Activated CD4-positive, alpha-beta T cell treated with anti-CD3 and anti-CD28 coated beads for 24 hours (primary cell): ENCODE results near the gene C1orf216.
"Not testable (repeated sequence)": the region's sequence is repeated elsewhere in the genome, so short reads cannot be mapped to it uniquely, and the experiment has no call there.

Source experiments
- DNase-seq, 2 donors: peaks; one replicate each; pipeline ENCODE4 v3.0.0-alpha.2; 2020; ENCODE audit warnings: low read depth in 2 of 2

Gene C1orf216

GRCh38 chr1:35706846-35707600, 11.7 kb downstream of the C1orf216 start:
- DNase-seq: no peak

GRCh38 chr1:35702508-35702907, 16.2 kb downstream of the C1orf216 start:
- no peak for DNase-seq

DNA sequence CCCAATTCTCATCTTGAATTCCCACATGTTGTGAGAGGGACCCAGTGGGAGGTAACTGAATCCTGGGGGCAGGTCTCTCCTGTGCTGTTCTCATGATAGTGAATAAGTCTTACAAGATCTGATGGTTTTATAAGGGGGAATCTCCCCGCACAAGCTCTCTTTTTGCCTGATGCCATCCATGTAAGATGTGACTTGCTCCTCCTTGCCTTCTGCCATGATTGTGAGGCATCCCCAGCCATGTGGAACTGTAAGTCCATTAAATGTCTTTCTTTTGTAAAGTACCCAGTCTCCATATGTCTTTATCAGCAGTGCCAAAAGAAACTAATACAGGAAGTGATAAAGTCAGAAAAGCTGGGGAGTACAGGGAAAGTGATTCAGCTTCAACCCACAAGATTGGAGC, 19.5 kb downstream of the C1orf216 start:
- DNase-seq: not testable (repeated sequence)

DNA sequence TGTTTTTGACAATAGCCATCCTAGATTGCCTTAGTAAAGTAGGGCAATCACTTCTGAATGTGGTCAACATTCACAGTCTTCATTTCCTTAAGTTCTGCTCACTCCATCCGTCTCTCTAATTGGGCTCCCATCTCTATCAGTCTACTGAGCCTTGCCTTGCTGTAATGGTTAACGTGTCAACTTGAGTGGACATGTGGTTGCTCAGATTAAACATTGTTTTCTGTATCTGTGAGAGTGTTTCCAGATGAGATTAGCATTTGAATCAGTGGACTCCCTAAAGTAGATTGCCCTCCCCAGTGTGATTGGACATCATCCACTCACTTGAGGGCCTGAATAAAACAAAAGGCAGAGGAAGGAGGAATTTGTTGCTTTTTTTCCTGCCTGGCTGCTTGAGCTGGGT, 26.4 kb downstream of the C1orf216 start:
- DNase-seq: no peak

GRCh38 chr1:35691571-35692220, 27.0 kb downstream of the C1orf216 start:
- no peak for DNase-seq

DNA sequence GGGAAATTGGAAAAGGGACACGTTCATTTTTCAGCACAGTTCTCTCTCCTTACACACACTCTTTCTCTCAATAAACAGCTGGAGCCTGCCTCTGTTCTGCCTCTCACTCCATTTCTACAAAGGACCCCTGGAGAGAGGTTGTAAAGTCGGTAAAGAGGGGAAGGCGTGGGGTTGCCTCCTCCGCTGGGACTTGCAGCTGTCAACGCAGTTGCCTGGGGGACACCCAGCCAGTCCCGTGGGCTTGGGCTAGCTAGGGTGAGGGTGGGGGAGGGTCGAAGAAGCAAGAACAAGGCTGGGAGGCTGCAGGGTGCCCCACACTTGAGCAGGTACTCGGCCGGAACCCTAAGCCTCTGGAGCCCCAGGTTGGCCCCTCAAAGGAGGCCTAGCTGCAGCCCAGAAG, 27.6 kb downstream of the C1orf216 start:
- DNase-seq: no peak

GRCh38 chr1:35690103-35690502, 28.6 kb downstream of the C1orf216 start:
- not testable (repeated sequence) for DNase-seq

- DNase-seq: no peak
Observed at GRCh38 chr1:35688161-35688560, 30.5 kb downstream of the C1orf216 start.

- no peak for DNase-seq
Observed at GRCh38 chr1:35683012-35683411, 35.7 kb downstream of the C1orf216 start.

DNA sequence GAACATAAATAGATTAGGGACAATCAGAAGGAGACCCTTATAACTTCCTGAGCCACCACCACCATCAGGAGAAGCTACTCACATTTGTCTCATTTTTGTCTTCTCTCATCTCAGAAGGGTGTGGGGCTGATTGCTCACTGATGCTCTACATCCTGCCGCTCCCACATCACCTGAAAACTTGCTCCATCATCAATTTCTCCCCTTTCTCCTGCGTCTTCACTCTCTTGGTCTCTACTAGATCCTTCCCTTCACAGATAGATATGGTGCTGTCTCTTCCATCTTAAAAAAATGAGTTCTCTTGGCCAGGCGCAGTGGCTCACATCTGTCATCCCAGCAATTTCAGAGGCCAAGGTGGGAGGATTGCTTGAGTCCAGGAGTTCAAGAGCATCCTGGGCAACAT, 38.4 kb downstream of the C1orf216 start:
- DNase-seq: no peak

DNA sequence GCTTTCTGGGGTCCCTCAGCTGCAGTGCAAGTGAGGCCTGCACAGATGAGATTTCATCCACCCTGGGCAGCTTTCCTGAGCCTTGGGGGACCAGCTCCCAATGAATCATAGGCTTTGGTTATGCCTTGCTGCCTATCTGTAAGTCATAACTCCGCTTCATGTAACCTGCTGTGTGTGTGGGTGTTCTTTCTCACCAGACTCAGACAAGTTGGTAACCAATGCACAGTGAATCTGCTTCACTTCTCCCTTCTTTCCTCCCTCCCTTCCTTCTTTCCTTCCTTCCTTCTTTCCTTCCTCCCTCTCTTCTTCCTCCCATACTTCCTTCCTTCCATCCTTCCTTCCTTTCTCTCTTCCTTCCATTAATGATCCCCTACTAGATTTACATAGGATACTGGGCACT, 42.9 kb downstream of the C1orf216 start:
- no peak for DNase-seq

GRCh38 chr1:35674111-35674510, 44.6 kb downstream of the C1orf216 start:
- DNase-seq: no peak

DNA sequence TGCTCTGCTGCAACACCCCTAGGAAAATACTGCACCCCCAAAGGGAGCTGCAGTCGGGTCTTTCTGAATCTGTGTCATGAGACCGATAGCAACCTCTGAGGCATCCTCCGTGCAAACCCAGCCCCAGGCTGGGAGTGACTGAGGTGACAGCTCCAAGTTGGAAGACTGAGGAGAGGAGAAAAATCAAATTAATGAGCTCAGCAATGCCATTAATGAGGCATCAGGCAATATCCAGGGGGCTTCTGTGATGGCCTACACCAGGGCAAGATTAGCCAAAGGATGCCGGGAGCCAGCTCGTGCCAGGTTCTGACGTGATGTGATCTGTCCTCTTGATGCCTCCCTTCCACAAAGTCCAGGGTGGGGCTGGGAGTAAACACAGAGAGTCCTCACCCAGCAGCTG, 46.6 kb downstream of the C1orf216 start:
- DNase-seq: no peak

GRCh38 chr1:35668506-35668905, 50.2 kb downstream of the C1orf216 start:
- no peak for DNase-seq

DNA sequence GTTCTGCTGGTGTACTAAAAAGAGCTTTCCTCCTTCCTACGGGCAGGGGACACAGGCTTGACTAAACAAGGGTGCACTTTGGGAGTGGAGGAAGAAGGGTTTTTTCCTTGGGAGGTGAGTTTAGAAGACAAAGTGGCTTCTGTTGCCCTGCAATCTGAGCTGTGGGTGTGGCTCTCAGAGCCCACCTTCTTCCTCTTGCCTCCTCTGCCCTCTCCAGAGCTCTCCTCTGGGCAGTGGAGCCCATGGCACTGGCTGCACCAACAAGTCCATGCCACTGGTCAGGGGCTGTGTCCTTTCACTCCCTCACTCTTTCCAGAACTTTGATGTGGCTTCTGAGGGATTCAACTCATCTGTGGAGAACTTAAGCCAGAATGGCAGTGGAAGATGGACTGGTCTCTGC, 51.8 kb downstream of the C1orf216 start:
- no peak for DNase-seq

- no peak for DNase-seq
Observed at GRCh38 chr1:35666216-35666615, 52.5 kb downstream of the C1orf216 start.
